Liver (tissue), 9 donors: ENCODE data around the gene RAB32. TPM values are rescaled to one million over a fixed set of nuclear protein-coding genes. Genes with fewer than 3 reads are reported as not detected.
A peak's percentile ranks its signal among the peaks of the same experiment; 100 is the strongest.

ENCODE experiments used
- DNase-seq: peaks from one replicate; pipeline ENCODE4 v3.0.0-alpha.2; 2017; ENCODE audit warnings: low spot score
- H3K27ac ChIP-seq, 2 donors: one replicate each; pipeline ENCODE4 v1.7.0; 2013; ENCODE audit warnings: inconsistent platforms in 2 of 2, low read length in 2 of 2, control low read depth in 1 of 2, low read depth in 1 of 2, mild to moderate bottlenecking in 1 of 2
- H3K27me3 ChIP-seq, 4 donors: one replicate each; pipeline versions ENCODE4 v1.6.1 to v1.7.0; 2013; ENCODE audit warnings: low read length in 3 of 4, inconsistent platforms in 1 of 4, mild to moderate bottlenecking in 1 of 4, moderate library complexity in 1 of 4; ENCODE audit not compliant: control insufficient read depth in 4 of 4, insufficient read depth in 4 of 4
- H3K36me3 ChIP-seq, 4 donors: one replicate each; pipeline versions ENCODE4 v1.6.1 to v1.7.0; 2013; ENCODE audit warnings: low read length in 3 of 4, mild to moderate bottlenecking in 3 of 4, low read depth in 1 of 4, moderate library complexity in 1 of 4; ENCODE audit not compliant: control insufficient read depth in 4 of 4, insufficient read depth in 3 of 4
- H3K4me1 ChIP-seq, 4 donors: one replicate each; pipeline versions ENCODE4 v1.6.1 to v1.7.0; 2013; ENCODE audit warnings: low read length in 3 of 4, mild to moderate bottlenecking in 3 of 4, moderate library complexity in 1 of 4; ENCODE audit not compliant: control insufficient read depth in 4 of 4, insufficient read depth in 4 of 4
- H3K4me3 ChIP-seq, 3 donors: one replicate each; pipeline versions ENCODE4 v1.6.1 to v1.7.0; 2013; ENCODE audit warnings: low read length in 3 of 3, control low read depth in 1 of 3, low read depth in 1 of 3, mild to moderate bottlenecking in 1 of 3
- H3K9ac ChIP-seq, 2 donors: one replicate each; pipeline ENCODE4 v1.7.0; 2013; ENCODE audit warnings: low read length in 2 of 2, mild to moderate bottlenecking in 2 of 2, moderate library complexity in 2 of 2, control low read depth in 1 of 2, low read depth in 1 of 2
- H3K9me3 ChIP-seq, 4 donors: one replicate each; pipeline versions ENCODE4 v1.6.1 to v1.7.0; 2013; ENCODE audit warnings: low read length in 3 of 4; ENCODE audit not compliant: control insufficient read depth in 4 of 4
- ATF3 ChIP-seq: IDR thresholded peaks from 2 replicates; pipeline ENCODE4 v1.6.1; 2016; ENCODE audit warnings: antibody characterized with exemption
- CTCF ChIP-seq: fragments of 150-350 bp; IDR thresholded peaks from 2 replicates; pipeline ENCODE4 v1.5.1; 2017; ENCODE audit warnings: improper control_type of control experiment, low read depth, low read length; ENCODE audit not compliant: missing input control
- EGR1 ChIP-seq, 2 donors: IDR thresholded peaks; 2 replicates each; pipeline ENCODE4 v1.6.1; 2016 to 2018; ENCODE audit warnings: antibody characterized with exemption in 2 of 2, low read depth in 2 of 2
- FOXA1 ChIP-seq: IDR thresholded peaks from 2 replicates; pipeline ENCODE4 v1.6.1; 2016; ENCODE audit warnings: antibody characterized with exemption
- FOXA2 ChIP-seq: IDR thresholded peaks from 2 replicates; pipeline ENCODE4 v1.6.1; 2016; ENCODE audit warnings: antibody characterized with exemption
- GABPA ChIP-seq, 2 donors: IDR thresholded peaks in 1 of 2; conservative IDR thresholded peaks in 1 of 2; 2 replicates each; pipeline ENCODE4 v1.6.1; 2016; ENCODE audit warnings: antibody characterized with exemption in 2 of 2, mild to moderate bottlenecking in 1 of 2, moderate library complexity in 1 of 2
- HNF4A ChIP-seq, 2 donors: conservative IDR thresholded peaks; 2 replicates each; pipeline ENCODE4 v1.6.1; 2016; ENCODE audit warnings: antibody characterized with exemption in 2 of 2, mild to moderate bottlenecking in 2 of 2
- HNF4G ChIP-seq: IDR thresholded peaks from 2 replicates; pipeline ENCODE4 v1.6.1; 2016; ENCODE audit warnings: antibody characterized with exemption
- JUND ChIP-seq, 2 donors: IDR thresholded peaks; 2 replicates each; pipeline ENCODE4 v1.6.1; 2016; ENCODE audit warnings: antibody characterized with exemption in 2 of 2
- MAX ChIP-seq: IDR thresholded peaks from 2 replicates; pipeline ENCODE4 v1.6.1; 2016; ENCODE audit warnings: antibody characterized with exemption
- NR2F2 ChIP-seq: IDR thresholded peaks from 2 replicates; pipeline ENCODE4 v1.6.1; 2016; ENCODE audit warnings: antibody characterized with exemption
- REST ChIP-seq: IDR thresholded peaks from 2 replicates; pipeline ENCODE4 v1.6.1; 2016; ENCODE audit warnings: antibody characterized with exemption, mild to moderate bottlenecking
- RXRA ChIP-seq, 2 donors: IDR thresholded peaks; 2 replicates each; pipeline ENCODE4 v1.6.1; 2017 to 2018; ENCODE audit warnings: antibody characterized with exemption in 2 of 2, mild to moderate bottlenecking in 1 of 2
- YY1 ChIP-seq: IDR thresholded peaks from 2 replicates; pipeline ENCODE4 v1.6.1; 2016; ENCODE audit warnings: antibody characterized with exemption, mild to moderate bottlenecking
- ZBTB33 ChIP-seq: IDR thresholded peaks from 2 replicates; pipeline ENCODE4 v1.6.1; 2016; ENCODE audit warnings: antibody characterized with exemption
- WGBS: extraction: QIAGEN DNeasy Blood & Tissue Kit; methylation state at CpG from one replicate; pipeline ENCODE4 v1.1.7; 2013; 5-methylcytosine and 5-hydroxymethylcytosine counted together
- polyA plus RNA-seq, 2 donors: library from polyadenylated mRNA; stranded (reverse) in 1 of 2; unstranded in 1 of 2; fragments of 200-250 nt in 1 of 2; fragments of >200 nt in 1 of 2; fragmentation: Nextera tagmentation in 1 of 2; extraction: Ambion mirVana in 1 of 2; gene quantifications; one replicate each; pipeline versions ENCODE4 v1.2.1 to v1.2.3, GENCODE V29; 2013 to 2015
- total RNA-seq, 2 donors: library from RNA; depleted of rRNA; stranded (reverse); fragments of >200 nt; gene quantifications; one replicate each; pipeline ENCODE4 v1.2.3, GENCODE V29; 2014
- donor health status: healthy.
- donor health status: healthy.
- donor health status: healthy.
- donor health status: healthy.
- donor health status: healthy.

The RAB32 gene
- total and polyA plus RNA-seq, 4 donors = 13.6 to 49.9 (median 31.1) TPM

- TF ChIP-seq NR2F2 (no peak), FOXA1 (no peak), HNF4G (no peak), EGR1 (IDR thresholded peaks at IDR 0.05; ENCODE audit: low read depth in 2 of 2) (no peak), ATF3 (no peak), MAX (no peak)
- no peak overlapping the region for H3K27ac ChIP-seq
- peaks cover 0 to 3% (median 0%) of the 10 kb centered on the region in 4 donors for H3K27me3 ChIP-seq
- no peak overlapping the region for H3K9ac ChIP-seq
- H3K36me3 ChIP-seq = no peaks in the 10 kb centered on the region
- WGBS = 72% methylated on average over 2 of the region's 2 CpGs
- H3K4me1 ChIP-seq = peaks cover 4 to 6% (median 4%) of the 10 kb centered on the region in 4 donors
- no peak for DNase-seq
- no peaks in the 10 kb centered on the region for H3K9me3 ChIP-seq
- no peak overlapping the region for H3K4me3 ChIP-seq
These were observed 52.5 kb downstream of the RAB32 start for GRCh38 chr6:146595972-146596731.

- DNase-seq = peak; percentile 54
- Histone ChIP-seq H3K9me3 (no peaks in the 10 kb centered on the region), H3K4me3 (peak within 1 kb of the TSS; percentile 44 to 54 (median 52)), H3K27me3 (peaks cover 0 to 3% (median 0%) of the 10 kb centered on the region in 4 donors), H3K27ac (no peak within 1 kb of the TSS), H3K9ac (no peak within 1 kb of the TSS), H3K4me1 (peaks cover 4 to 6% (median 4%) of the 10 kb centered on the region in 4 donors), H3K36me3 (no peaks in the 10 kb centered on the region)
- 5% methylated on average over 32 of the region's 32 CpGs for WGBS
- no peak for TF ChIP-seq FOXA2
- no peak for TF ChIP-seq YY1
- TF ChIP-seq NR2F2 = no peak
- TF ChIP-seq GABPA (IDR thresholded peaks at IDR 0.05 in 1 of 2, conservative IDR thresholded peaks at IDR 0.05 in 1 of 2) = no peak
- TF ChIP-seq CTCF = no peak
- TF ChIP-seq MAX = no peak
- no peak for TF ChIP-seq JUND (IDR thresholded peaks at IDR 0.05)
- TF ChIP-seq HNF4G = no peak
- TF ChIP-seq HNF4A (conservative IDR thresholded peaks at IDR 0.05) = no peak
- no peak for TF ChIP-seq FOXA1
- TF ChIP-seq EGR1 (IDR thresholded peaks at IDR 0.05; ENCODE audit: low read depth in 2 of 2) = no peak
- no peak for TF ChIP-seq ZBTB33
- TF ChIP-seq RXRA (IDR thresholded peaks at IDR 0.05) = no peak
- no peak for TF ChIP-seq ATF3
- no peak for TF ChIP-seq REST
These were observed 55.3 kb downstream of the RAB32 start, which contains the start of gene ADGB for GRCh38 chr6:146598772-146599405. Gene ADGB, plus strand, starts transcription at chr6:146598972. Its CDS starts 69 bp downstream, at chr6:146599041.
